Measurements from ENCODE around the gene APLP2. TPM values are rescaled to one million over a fixed set of nuclear protein-coding genes. Genes with fewer than 3 reads are reported as not detected.
A peak's percentile ranks its signal among the peaks of the same experiment; 100 is the strongest.
"Not testable (repeated sequence)": the region's sequence is repeated elsewhere in the genome, so short reads cannot be mapped to it uniquely, and the experiment has no call there.

Gene APLP2
- total RNA-seq, 1 experiment from 2014 or later = 447 TPM

DNA sequence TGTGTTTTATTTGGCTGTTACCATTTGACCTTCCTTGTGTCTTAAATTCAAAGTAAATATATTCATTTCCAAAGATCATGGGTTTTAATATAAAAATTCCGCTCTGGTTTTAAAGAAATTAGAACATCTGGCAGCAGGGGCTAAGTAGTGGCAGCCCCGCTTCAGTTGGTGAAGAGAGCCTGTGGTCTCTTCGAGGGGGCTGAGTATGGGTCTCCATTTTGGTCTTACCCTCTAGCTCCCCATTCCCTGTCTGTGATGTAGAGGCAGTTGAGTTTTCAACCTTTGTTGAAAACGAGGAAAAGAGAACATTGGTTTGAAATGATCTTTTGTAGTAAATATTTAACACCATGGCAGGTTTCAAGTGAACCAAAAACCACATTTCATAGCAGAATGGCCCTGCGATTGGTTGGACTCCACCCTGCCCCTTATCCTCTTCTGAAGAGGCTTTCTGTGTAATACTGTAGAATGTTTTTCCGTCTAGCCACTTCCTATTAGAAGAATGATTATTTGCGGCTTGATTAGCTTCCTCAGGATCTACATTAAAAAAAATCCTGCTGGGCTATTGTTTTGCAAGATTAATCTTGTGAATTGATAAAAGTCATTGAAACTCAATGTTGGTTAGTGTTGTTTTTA, 17.7 kb downstream of the APLP2 start:
- peak; percentile 26 for DNase-seq
- Mint-ChIP-seq H3K9me3 (ENCODE audit: low read depth, unreplicated experiment) (no peaks in the 10 kb centered on the region), H3K4me3 (ENCODE audit: low read depth, unreplicated experiment) (no peak overlapping the region), H3K36me3 (ENCODE audit: insufficient read depth, unreplicated experiment) (peaks cover 16% of the 10 kb centered on the region), H3K4me1 (ENCODE audit: low read depth, unreplicated experiment) (peaks cover 45% of the 10 kb centered on the region), H3K27me3 (ENCODE audit: unreplicated experiment) (no peaks in the 10 kb centered on the region), H3K27ac (ENCODE audit: unreplicated experiment) (no peak overlapping the region)
- TF ChIP-seq, protein P1, sequence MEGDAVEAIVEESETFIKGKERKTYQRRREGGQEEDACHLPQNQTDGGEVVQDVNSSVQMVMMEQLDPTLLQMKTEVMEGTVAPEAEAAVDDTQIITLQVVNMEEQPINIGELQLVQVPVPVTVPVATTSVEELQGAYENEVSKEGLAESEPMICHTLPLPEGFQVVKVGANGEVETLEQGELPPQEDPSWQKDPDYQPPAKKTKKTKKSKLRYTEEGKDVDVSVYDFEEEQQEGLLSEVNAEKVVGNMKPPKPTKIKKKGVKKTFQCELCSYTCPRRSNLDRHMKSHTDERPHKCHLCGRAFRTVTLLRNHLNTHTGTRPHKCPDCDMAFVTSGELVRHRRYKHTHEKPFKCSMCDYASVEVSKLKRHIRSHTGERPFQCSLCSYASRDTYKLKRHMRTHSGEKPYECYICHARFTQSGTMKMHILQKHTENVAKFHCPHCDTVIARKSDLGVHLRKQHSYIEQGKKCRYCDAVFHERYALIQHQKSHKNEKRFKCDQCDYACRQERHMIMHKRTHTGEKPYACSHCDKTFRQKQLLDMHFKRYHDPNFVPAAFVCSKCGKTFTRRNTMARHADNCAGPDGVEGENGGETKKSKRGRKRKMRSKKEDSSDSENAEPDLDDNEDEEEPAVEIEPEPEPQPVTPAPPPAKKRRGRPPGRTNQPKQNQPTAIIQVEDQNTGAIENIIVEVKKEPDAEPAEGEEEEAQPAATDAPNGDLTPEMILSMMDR (IDR thresholded peaks at IDR 0.05; ENCODE audit: unreplicated experiment) = no peak
- CTCF ChIA-PET = interaction anchor here (0.9 to 1.1 kb wide), 2 partner anchors 37 to 59 kb away, joined by 3 to 4 read pairs; no protein-coding TSS in a partner anchor
- intact Hi-C loops (cut with micrococcal nuclease; ENCODE audit: unreplicated experiment) = loop anchor here (5.0 kb wide), 1 partner anchor 95 kb away; no protein-coding TSS in a partner anchor
- no TSS peak for BruUV-seq (replicated peaks)

DNA sequence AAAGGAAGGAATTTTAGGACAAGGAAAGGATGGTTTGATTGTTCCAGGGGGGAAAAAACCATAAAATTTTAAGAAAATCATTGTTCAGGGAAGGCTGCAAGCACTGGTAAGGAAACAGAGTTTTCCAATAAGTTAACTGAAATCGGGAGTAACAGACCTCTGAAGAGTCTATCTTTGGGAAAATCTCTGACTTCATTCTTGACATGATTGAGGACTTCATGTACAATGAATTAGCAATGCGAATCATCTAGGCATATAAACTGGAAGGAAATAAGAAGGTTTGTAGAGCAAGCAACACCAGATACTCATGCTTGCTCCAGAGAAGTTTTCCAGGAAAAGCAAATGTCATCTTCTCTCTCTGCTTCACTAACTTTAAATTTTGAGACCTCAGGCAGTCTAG, 18.5 kb downstream of the APLP2 start:
- H3K36me3 Mint-ChIP-seq (ENCODE audit: insufficient read depth, unreplicated experiment) = peaks cover 14% of the 10 kb centered on the region
- TF ChIP-seq, protein P1 (IDR thresholded peaks at IDR 0.05; ENCODE audit: unreplicated experiment) = no peak
- peak overlapping the region; percentile 20 for H3K27ac Mint-ChIP-seq (ENCODE audit: unreplicated experiment)
- CTCF ChIA-PET = interaction anchor here (0.9 kb wide), 1 partner anchor 58 kb away, joined by 3 read pairs; no protein-coding TSS in a partner anchor
- intact Hi-C loops (cut with micrococcal nuclease; ENCODE audit: unreplicated experiment) = loop anchor here (5.0 kb wide), 1 partner anchor 96 kb away; no protein-coding TSS in a partner anchor
- H3K4me3 Mint-ChIP-seq (ENCODE audit: low read depth, unreplicated experiment) = no peak overlapping the region
- no peaks in the 10 kb centered on the region for H3K9me3 Mint-ChIP-seq (ENCODE audit: low read depth, unreplicated experiment)
- H3K27me3 Mint-ChIP-seq (ENCODE audit: unreplicated experiment) = no peaks in the 10 kb centered on the region
- BruUV-seq (replicated peaks) = no TSS peak
- DNase-seq = no peak
- H3K4me1 Mint-ChIP-seq (ENCODE audit: low read depth, unreplicated experiment) = peaks cover 45% of the 10 kb centered on the region

DNA sequence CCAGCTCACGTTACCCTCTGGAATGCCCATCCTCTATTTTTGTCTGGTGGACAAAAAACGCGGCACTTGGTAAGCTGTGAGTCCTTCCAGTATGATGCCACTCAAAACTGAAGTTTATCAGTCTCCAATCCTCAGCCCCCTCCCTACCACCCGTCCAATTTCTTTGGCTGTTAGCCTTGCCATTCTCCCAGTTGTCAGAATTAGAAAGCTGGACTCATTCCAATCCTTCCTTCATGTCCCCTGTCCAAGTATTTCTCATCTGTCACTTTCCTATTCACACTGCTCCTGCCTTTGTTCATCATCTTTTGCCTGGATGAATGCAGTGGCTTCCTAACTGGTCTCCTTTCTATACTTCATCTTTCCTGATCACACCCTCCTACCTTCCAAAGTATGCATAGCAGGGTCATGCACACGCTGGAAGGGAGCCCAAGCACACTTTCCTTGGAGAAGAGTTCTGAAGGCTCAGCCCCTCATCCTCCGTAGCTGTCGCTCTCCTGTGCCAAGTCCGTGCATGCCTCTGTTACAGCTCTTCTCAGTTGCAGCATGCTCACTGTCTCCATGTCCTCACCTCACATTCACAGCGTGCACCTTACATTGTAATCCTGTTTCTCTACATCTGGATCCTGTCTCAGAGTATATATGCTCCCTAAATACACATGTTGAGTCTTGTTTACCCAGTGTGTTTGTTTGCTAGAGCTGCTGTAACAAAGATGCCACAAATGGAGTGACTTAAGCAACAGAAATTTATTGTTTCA, 19.4 kb downstream of the APLP2 start:
- H3K4me3 Mint-ChIP-seq (ENCODE audit: low read depth, unreplicated experiment) = peak overlapping the region; percentile 26
- DNase-seq = no peak
- BruUV-seq (replicated peaks) = no TSS peak
- peak overlapping the region; percentile 12 for H3K27ac Mint-ChIP-seq (ENCODE audit: unreplicated experiment)
- H3K4me1 Mint-ChIP-seq (ENCODE audit: low read depth, unreplicated experiment) = peaks cover 45% of the 10 kb centered on the region
- no peaks in the 10 kb centered on the region for H3K27me3 Mint-ChIP-seq (ENCODE audit: unreplicated experiment)
- TF ChIP-seq, protein P1 (IDR thresholded peaks at IDR 0.05; ENCODE audit: unreplicated experiment) = no peak
- intact Hi-C loops (cut with micrococcal nuclease; ENCODE audit: unreplicated experiment) = loop anchor here (5.0 kb wide), 1 partner anchor 97 kb away; no protein-coding TSS in a partner anchor
- no peaks in the 10 kb centered on the region for H3K9me3 Mint-ChIP-seq (ENCODE audit: low read depth, unreplicated experiment)
- H3K36me3 Mint-ChIP-seq (ENCODE audit: insufficient read depth, unreplicated experiment) = peaks cover 14% of the 10 kb centered on the region
- CTCF ChIA-PET = no interaction called here

DNA sequence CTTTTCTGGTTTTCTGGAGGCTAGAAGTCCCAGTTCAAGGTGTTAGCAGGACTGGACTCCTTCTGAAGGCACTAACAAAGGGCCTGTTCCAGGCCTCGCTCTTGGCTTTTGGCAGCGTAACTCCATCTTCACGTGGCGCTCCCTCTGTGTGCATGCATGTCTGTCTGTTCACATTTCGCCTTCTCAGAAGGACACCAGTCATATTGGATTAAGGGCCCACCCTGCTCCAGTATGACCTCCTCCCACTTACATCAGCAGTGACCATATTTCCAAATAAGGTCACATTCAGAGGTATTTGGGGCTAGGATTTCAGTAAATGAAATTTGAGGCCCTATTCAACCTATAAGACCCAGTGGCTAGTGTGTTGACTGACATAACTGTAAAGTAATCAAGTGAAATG, 20.0 kb downstream of the APLP2 start:
- H3K36me3 Mint-ChIP-seq (ENCODE audit: insufficient read depth, unreplicated experiment) = peaks cover 8% of the 10 kb centered on the region
- BruUV-seq (replicated peaks) = no TSS peak
- H3K9me3 Mint-ChIP-seq (ENCODE audit: low read depth, unreplicated experiment) = no peaks in the 10 kb centered on the region
- intact Hi-C loops (cut with micrococcal nuclease; ENCODE audit: unreplicated experiment) = loop anchor here (5.0 kb wide), 1 partner anchor 97 kb away; no protein-coding TSS in a partner anchor
- H3K4me3 Mint-ChIP-seq (ENCODE audit: low read depth, unreplicated experiment) = peak overlapping the region; percentile 26
- H3K27ac Mint-ChIP-seq (ENCODE audit: unreplicated experiment) = no peak overlapping the region
- H3K4me1 Mint-ChIP-seq (ENCODE audit: low read depth, unreplicated experiment) = peaks cover 44% of the 10 kb centered on the region
- DNase-seq = no peak
- CTCF ChIA-PET = no interaction called here
- no peaks in the 10 kb centered on the region for H3K27me3 Mint-ChIP-seq (ENCODE audit: unreplicated experiment)
- TF ChIP-seq, protein P1 (IDR thresholded peaks at IDR 0.05; ENCODE audit: unreplicated experiment) = no peak

DNA sequence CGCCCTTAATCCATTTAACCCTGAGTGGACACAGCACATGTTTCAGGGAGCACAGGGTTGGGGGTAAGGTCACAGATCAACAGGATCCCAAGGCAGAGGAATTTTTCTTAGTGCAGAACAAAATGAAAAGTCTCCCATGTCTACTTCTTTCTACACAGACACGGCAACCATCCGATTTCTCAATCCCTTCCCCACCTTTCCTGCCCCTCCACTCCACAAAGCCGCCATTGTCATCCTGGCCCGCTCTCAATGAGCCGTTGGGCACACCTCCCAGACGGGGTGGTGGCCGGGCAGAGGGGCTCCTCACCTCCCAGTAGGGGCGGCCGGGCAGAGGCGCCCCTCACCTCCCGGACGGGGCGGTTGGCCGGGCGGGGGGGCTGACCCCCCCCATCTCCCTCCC, 20.8 kb downstream of the APLP2 start:
- CTCF ChIA-PET; DNase-seq; H3K4me3 Mint-ChIP-seq (ENCODE audit: low read depth, unreplicated experiment); H3K36me3 Mint-ChIP-seq (ENCODE audit: insufficient read depth, unreplicated experiment); intact Hi-C loops (cut with micrococcal nuclease; ENCODE audit: unreplicated experiment); BruUV-seq (replicated peaks); H3K27me3 Mint-ChIP-seq (ENCODE audit: unreplicated experiment); H3K27ac Mint-ChIP-seq (ENCODE audit: unreplicated experiment); H3K9me3 Mint-ChIP-seq (ENCODE audit: low read depth, unreplicated experiment): not testable (repeated sequence)
- H3K4me1 Mint-ChIP-seq (ENCODE audit: low read depth, unreplicated experiment) = peaks cover 49% of the 10 kb centered on the region

DNA sequence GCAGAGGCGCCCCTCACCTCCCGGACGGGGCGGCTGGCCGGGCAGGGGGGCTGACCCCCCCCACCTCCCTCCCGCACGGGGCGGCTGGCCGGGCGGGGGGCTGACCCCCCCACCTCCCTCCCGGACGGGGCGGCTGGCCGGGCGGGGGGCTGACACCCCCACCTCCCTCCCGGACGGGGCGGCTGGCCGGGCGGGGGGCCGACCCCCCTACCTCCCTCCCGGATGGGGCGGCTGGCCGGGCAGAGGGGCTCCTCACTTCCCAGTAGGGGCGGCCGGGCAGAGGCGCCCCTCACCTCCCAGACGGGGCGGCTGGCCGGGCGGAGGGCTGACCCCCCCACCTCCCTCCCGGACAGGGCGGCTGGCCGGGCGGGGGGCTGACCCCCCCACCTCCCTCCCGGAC, 21.5 kb downstream of the APLP2 start:
- H3K9me3 Mint-ChIP-seq (ENCODE audit: low read depth, unreplicated experiment); CTCF ChIA-PET; H3K27me3 Mint-ChIP-seq (ENCODE audit: unreplicated experiment); intact Hi-C loops (cut with micrococcal nuclease; ENCODE audit: unreplicated experiment); DNase-seq; H3K4me3 Mint-ChIP-seq (ENCODE audit: low read depth, unreplicated experiment); H3K36me3 Mint-ChIP-seq (ENCODE audit: insufficient read depth, unreplicated experiment); H3K27ac Mint-ChIP-seq (ENCODE audit: unreplicated experiment); BruUV-seq (replicated peaks): not testable (repeated sequence)
- peaks cover 52% of the 10 kb centered on the region for H3K4me1 Mint-ChIP-seq (ENCODE audit: low read depth, unreplicated experiment)

Data from Calu3 (cell line).